GM10266 (cell line): Measurements from ENCODE around the gene CCDC12.

ENCODE experiments used
- DNase-seq: peaks from one replicate; pipeline ENCODE4 v3.0.0; 2012; ENCODE audit errors: extremely low spot score
- TF ChIP-seq, protein P1 (sequence below): IDR thresholded peaks from 2 replicates; pipeline ENCODE4 v1.5.1; 2012; ENCODE audit warnings: mild to moderate bottlenecking, low read depth; ENCODE audit not compliant: control insufficient read depth, insufficient read depth; ENCODE audit errors: missing control alignments

Gene CCDC12

DNA sequence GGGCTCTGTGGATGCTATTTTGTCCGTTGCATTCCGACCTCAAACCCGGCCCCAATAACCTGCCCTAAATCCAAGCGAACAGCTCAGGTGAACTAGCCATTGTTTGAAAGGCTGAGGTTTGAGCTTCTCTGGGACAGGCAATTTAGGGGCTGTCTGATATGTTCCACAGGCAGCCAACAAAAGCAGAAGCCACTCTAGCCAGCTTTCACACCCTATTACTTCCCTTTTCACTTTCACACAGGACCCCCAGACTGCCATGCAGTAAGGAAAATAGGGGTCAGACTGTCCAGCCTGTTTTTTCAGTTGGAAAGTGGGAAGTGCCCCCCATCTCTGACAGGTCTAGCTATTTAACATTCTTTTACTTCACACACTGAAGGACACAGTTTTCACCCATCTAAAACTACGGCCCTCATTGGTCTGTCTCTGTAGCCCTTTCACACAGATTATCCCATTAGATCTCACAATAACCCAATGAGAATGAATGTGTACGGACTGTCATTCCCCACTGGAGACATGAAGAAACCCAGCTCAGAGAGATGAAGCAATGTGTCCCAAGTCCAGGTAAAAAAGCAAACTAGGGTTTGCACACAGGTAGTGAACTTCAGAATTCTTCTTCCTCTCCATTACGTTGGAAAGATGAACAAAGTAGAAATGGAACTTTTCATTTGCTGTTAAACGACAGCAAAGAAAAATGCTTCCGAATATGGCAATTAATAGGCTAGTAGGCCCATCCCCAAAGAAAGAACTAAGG lies 1.9 kb downstream of the CCDC12 start:
- TF ChIP-seq, protein P1, sequence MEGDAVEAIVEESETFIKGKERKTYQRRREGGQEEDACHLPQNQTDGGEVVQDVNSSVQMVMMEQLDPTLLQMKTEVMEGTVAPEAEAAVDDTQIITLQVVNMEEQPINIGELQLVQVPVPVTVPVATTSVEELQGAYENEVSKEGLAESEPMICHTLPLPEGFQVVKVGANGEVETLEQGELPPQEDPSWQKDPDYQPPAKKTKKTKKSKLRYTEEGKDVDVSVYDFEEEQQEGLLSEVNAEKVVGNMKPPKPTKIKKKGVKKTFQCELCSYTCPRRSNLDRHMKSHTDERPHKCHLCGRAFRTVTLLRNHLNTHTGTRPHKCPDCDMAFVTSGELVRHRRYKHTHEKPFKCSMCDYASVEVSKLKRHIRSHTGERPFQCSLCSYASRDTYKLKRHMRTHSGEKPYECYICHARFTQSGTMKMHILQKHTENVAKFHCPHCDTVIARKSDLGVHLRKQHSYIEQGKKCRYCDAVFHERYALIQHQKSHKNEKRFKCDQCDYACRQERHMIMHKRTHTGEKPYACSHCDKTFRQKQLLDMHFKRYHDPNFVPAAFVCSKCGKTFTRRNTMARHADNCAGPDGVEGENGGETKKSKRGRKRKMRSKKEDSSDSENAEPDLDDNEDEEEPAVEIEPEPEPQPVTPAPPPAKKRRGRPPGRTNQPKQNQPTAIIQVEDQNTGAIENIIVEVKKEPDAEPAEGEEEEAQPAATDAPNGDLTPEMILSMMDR: no peak
- no peak for DNase-seq

DNA sequence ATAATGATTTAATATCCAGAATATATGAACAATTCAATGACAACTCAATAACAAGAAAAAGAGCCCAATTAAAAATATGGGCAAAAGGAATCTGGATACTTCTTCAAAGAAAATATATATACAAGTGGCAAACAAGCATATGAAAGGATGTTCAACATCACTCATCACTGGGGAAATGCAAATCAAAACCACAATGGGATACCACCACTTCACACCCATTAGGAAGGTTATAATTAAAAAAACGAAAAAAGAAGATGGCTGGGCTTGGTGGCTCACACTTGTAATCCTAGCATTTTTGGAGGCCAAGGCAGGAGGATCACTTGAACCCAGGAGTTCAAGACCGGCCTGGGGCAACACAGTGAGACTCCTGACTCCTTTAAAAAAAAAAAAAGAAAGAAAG lies 4.1 kb downstream of the CCDC12 start:
- TF ChIP-seq, protein P1: no peak
- DNase-seq: no peak

DNA sequence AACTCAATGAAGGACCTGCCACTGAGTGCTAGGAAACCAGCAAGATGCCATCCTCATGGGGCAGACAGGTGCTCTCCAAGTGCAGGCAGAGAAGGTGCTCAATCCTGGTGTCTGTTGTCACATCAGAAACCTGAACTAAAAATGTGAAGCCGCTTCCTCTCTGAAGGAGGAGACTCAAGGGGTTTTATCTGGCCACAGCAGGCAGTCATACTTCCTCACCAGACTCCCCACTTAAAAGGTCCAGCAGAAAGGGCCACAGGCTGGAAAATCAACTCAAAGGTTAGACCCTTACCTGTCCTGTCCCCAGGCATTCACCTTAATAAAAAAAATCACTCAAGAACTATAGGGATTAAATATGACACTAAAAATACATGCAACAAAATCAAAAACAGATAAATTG lies 4.8 kb downstream of the CCDC12 start:
- TF ChIP-seq, protein P1: no peak
- DNase-seq: no peak

DNA sequence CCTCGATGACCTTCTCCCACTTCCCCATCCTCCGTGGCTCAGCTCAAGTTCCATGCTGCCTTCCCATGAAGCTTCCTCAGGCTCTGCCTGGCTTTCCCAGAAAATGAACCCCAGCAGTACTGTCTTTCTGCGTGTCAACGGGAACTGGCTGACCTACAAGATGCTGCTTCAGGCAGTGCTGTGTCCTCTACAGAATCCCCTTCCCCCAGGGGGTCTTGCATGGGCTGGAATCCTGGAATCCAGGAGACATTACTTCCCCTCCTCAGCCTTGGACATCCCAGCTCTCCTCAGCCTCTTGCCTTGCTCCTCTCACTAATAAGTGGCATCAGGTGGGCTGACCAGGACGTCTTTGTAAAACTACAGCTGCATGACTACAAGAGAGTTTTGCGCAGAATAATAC lies 5.4 kb downstream of the CCDC12 start:
- no peak for DNase-seq
- TF ChIP-seq, protein P1: no peak

DNA sequence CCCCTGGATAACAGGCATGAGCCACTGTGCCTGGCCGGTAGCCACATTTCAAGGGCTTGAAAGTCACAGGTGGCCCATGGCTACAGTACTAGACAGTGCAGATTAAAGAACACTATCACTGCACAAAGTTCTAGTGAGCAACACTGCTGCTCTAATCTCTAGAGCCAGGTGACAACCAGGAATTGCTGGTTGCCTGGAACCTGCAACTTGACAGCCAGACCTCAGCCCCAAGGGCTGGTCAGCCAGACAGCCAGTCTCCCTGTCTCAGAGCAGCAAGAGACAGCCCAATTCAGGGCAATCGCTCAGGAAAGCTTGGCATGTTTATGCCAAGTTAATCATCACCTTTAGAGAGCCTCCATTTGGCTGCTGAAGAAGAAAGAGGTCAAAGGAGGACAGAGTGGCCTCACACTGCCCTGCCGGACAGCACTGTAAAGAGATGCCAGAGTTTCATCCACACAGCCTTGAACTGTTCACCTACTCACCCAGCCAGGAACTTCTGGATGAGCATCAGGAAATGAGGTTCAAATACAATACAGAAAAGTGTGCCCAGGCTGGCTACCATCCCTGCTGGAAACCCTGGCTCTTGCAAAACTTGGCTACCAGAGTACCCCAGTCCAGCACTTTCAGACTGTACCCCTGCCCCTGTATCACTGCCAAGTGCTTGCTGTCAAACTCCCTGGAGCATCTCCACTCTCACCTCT lies 6.0 kb downstream of the CCDC12 start:
- DNase-seq: no peak
- TF ChIP-seq, protein P1: no peak

DNA sequence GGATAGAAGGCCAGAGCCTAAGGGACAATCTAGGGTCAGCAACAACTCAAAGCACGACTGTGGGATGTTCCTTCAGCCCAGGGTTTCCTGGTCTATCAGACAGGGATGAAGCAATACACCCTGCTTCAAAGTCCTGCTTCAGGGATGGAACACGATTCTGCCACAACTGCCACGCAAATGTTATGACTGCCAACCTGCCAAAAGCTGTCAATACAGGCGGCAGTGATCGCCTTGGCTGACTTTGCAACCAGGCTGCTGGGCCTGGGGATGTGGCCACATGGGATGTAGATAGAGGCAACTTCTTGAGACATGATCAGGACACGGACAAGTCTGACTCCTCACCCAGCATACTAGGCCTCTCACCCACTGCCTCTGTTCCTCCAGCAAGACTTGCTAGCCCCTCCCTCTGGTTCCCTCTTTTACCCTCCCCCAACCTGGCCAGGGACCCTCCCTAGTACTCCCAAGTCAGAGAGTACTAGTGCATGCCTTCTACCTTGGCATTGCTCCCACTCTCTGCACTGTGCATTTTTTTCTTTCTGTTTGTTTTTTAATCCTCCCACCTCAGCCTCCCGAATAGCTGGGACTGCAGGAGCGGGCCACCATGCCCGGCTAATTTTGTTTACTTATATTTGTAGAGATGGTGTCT lies 7.6 kb downstream of the CCDC12 start:
- DNase-seq: no peak
- TF ChIP-seq, protein P1: no peak
